ENCODE results near the gene MRPL1.
A peak's percentile ranks its signal among the peaks of the same experiment; 100 is the strongest.
"Not testable (repeated sequence)": the region's sequence is repeated elsewhere in the genome, so short reads cannot be mapped to it uniquely, and the experiment has no call there.

Gene MRPL1

DNA sequence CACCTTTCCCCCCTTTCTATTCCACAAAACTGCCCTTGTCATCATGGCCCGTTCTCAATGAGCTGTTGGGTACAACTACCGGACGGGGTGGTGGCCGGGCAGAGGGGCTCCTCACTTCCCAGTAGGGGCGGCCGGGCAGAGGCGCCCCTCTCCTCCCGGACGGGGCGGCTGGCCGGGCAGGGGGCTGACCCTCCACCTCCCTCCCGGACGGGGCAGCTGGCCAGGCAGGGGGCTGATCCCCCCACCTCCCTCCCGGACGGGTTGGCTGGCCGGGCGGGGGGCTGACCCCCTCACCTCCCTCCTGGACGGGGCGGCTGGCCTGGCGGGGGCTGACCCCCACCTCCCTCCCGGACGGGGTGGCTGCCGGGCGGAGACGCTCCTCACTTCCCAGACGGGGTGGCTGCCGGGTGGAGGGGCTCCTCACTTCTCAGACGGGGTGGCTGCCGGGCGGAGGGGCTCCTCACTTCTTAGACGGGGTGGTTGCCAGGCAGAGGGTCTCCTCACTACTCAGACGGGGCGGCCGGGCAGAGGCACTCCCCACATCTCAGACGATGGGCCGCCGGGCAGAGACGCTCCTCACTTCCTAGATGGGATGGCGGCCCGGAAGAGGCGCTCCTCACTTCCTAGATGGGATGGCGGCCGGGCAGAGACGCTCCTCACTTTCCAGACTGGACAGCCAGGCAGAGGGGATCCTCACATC, 121.1 kb downstream of the MRPL1 start:
- H3K4me3 ChIP-seq (ENCODE audit: low read depth, low read length); DNase-seq (ENCODE audit: low read depth): not testable (repeated sequence)

DNA sequence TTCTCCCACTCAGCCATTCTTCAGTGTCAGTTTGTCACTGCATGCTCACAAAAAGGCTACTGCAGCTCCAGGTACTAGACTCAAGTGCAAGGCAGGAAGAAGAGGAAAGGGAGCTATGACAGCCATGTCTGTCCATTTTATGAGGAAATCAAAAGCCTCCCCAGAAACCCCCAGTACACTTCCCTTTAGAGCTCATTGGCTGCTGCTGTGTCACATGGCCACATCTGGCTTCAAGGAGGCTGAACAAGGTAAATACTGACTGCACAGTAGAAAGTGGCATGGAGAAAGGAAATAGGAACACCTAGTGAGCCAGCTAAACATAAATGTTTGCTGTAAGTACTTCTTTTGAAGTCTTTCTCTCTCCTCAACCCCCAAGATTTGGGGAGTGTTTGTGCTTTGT, 127.3 kb downstream of the MRPL1 start:
- no peak overlapping the region for H3K4me3 ChIP-seq (ENCODE audit: low read depth, low read length)
- no peak for DNase-seq (ENCODE audit: low read depth)
- TF ChIP-seq, protein P1, sequence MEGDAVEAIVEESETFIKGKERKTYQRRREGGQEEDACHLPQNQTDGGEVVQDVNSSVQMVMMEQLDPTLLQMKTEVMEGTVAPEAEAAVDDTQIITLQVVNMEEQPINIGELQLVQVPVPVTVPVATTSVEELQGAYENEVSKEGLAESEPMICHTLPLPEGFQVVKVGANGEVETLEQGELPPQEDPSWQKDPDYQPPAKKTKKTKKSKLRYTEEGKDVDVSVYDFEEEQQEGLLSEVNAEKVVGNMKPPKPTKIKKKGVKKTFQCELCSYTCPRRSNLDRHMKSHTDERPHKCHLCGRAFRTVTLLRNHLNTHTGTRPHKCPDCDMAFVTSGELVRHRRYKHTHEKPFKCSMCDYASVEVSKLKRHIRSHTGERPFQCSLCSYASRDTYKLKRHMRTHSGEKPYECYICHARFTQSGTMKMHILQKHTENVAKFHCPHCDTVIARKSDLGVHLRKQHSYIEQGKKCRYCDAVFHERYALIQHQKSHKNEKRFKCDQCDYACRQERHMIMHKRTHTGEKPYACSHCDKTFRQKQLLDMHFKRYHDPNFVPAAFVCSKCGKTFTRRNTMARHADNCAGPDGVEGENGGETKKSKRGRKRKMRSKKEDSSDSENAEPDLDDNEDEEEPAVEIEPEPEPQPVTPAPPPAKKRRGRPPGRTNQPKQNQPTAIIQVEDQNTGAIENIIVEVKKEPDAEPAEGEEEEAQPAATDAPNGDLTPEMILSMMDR (conservative IDR thresholded peaks at IDR 0.05; ENCODE audit: low read depth, low read length): no peak

DNA sequence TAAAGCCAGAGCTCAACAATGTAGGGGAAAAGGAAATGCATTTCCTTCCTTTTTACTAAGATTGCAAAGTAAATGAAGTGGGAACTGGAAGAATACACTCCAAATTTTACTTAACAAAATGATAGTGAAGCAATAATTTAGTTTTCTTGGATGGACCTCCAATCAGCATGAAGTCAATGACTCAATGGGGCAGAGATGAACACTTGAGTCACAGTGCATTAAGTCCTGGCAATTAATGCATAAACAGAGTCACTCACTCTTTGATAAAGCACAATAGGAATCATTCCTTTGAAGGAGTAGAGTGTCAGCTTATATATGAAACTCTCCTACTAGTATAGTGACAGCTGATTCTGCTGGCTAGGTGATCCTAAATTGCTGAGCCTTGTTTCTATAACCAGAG, 127.8 kb downstream of the MRPL1 start:
- DNase-seq (ENCODE audit: low read depth): peak; percentile 1
- no peak overlapping the region for H3K4me3 ChIP-seq (ENCODE audit: low read depth, low read length)
- TF ChIP-seq, protein P1 (conservative IDR thresholded peaks at IDR 0.05; ENCODE audit: low read depth, low read length): no peak

DNA sequence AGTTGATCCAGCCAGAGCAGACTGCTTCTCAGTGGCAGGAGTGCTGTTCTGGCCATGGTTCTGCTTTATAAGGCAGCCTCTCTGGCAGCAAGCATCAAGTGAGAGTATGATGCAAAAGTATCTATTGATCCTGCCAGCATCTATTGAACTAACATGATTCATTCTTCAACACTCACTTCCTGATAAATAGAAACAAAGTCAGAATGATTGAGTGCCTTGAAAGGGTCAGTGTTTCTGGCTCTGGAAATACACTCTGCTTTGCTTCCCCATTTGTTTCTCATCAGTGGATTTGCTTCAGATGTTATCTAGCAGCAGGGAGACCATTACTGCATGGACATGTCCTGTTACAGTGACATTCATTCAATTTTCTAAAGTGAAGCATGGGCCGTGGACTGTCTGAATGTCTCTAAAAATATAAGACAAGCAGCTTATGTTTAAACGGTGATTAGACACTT, 128.3 kb downstream of the MRPL1 start:
- TF ChIP-seq, protein P1 (conservative IDR thresholded peaks at IDR 0.05; ENCODE audit: low read depth, low read length): no peak
- no peak overlapping the region for H3K4me3 ChIP-seq (ENCODE audit: low read depth, low read length)
- DNase-seq (ENCODE audit: low read depth): no peak

DNA sequence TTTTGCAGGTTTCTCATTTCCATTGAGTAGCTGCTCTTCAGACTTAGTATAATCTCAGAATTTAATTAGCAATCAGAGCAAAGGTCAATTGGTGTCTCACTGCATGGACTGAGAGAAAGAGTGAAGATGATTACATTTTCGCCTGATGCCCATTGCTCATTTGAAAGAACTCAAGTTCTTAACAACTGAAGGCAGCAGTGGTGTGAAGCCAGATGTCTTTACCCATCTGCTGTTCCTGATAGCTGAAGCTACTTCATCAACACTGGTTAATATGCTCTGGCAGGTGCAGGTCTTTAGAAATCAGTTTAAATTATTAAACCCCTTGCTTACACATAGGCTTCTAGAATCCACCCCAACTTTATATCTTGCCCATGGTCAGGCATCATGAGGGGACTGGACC, 130.0 kb downstream of the MRPL1 start:
- no peak overlapping the region for H3K4me3 ChIP-seq (ENCODE audit: low read depth, low read length)
- TF ChIP-seq, protein P1 (conservative IDR thresholded peaks at IDR 0.05; ENCODE audit: low read depth, low read length): no peak
- no peak for DNase-seq (ENCODE audit: low read depth)

DNA sequence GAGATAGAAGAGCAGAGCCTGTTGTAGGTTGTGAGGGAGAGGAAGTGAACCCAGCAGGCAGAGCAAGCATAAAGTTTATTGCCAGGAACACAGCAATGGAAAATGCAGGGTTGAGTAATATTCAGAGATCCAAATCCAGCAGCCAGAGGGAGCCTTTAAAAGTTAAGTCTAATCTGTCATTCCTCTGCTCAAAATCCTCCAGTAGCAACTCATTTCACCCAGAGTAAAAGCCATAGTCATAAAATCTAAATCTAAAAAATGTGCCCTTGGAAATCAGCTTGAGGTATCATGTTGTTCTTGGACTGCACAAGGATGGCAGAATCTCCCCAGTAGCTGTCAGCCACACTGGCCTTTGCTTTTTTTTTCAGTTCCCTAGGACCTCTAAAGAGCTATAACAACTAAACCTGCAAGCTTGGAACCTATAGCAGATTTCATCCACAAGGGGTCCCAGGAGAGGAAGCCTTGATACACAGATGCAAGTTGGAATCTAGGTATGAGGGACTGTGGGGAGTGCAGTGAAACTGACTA, 131.6 kb downstream of the MRPL1 start:
- TF ChIP-seq, protein P1 (conservative IDR thresholded peaks at IDR 0.05; ENCODE audit: low read depth, low read length): peak; percentile 80
- H3K4me3 ChIP-seq (ENCODE audit: low read depth, low read length): no peak overlapping the region
- peak; percentile 86 for DNase-seq (ENCODE audit: low read depth)

DNA sequence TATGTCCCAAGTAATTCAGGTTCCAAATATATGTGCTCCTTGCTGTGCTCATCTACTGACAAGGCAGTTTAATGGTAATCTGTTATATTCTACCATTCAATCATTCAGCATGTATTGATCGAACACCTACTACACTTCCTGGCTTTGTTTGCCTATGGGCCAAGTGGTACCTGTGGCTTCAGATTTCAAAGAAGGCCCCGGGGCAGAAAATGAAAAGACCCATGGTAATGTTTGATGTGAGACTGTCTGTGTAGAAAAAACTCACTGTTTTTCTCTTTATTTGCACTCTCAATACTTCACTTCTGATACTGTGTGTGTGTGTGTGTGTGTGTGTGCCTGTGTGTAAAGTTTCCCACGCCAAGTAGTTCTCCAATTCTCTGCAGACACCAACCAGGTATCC, 133.4 kb downstream of the MRPL1 start:
- DNase-seq (ENCODE audit: low read depth): no peak
- no peak overlapping the region for H3K4me3 ChIP-seq (ENCODE audit: low read depth, low read length)
- TF ChIP-seq, protein P1 (conservative IDR thresholded peaks at IDR 0.05; ENCODE audit: low read depth, low read length): no peak

Data from choroid plexus epithelial cell (primary cell).